WTC11 (cell line): ENCODE data around the gene FLT3.

Source experiments
- ATF6 ChIP-seq: sonication (generic); formaldehyde crosslinking; IDR thresholded peaks from 2 replicates; pipeline ENCODE4 v1.8.1; 2023; ENCODE audit warnings: mild to moderate bottlenecking, missing genetic modification reagents
- CBFB ChIP-seq: sonication (generic); formaldehyde crosslinking; IDR thresholded peaks from 2 replicates; pipeline ENCODE4 v1.8.1; 2022; ENCODE audit warnings: mild to moderate bottlenecking, low read depth, missing genetic modification reagents
- CREB1 ChIP-seq: sonication (generic); formaldehyde crosslinking; IDR thresholded peaks from 2 replicates; pipeline ENCODE4 v1.8.0; 2023; ENCODE audit warnings: mild to moderate bottlenecking, missing genetic modification reagents
- CTCF ChIP-seq: fragments of 200-600 bp; IDR thresholded peaks from 2 replicates; pipeline ENCODE4 v1.8.0; 2022; ENCODE audit warnings: antibody characterized with exemption
- HMGA2 ChIP-seq: fragments of 250-450 bp; sonication (Bioruptor Pico); IDR thresholded peaks from 2 replicates; pipeline ENCODE4 v1.4.0; 2021; ENCODE audit warnings: mild to moderate bottlenecking, moderate library complexity
- HMGXB4 ChIP-seq: sonication (generic); formaldehyde crosslinking; IDR thresholded peaks from 2 replicates; pipeline ENCODE4 v1.8.1; 2023; ENCODE audit warnings: mild to moderate bottlenecking, moderate library complexity, missing genetic modification reagents
- JUN ChIP-seq: sonication (generic); formaldehyde crosslinking; IDR thresholded peaks from 2 replicates; pipeline ENCODE4 v1.8.0; 2023; ENCODE audit warnings: mild to moderate bottlenecking, missing genetic modification reagents
- MYBL2 ChIP-seq: sonication (generic); formaldehyde crosslinking; IDR thresholded peaks from 2 replicates; pipeline ENCODE4 v1.8.1; 2023; ENCODE audit warnings: mild to moderate bottlenecking, moderate library complexity, missing genetic modification reagents
- NFYB ChIP-seq: sonication (generic); formaldehyde crosslinking; conservative IDR thresholded peaks from 2 replicates; pipeline ENCODE4 v1.8.0; 2022; ENCODE audit warnings: low read depth, missing genetic modification reagents
- SP1 ChIP-seq: sonication (generic); formaldehyde crosslinking; conservative IDR thresholded peaks from 2 replicates; pipeline ENCODE4 v1.8.1; 2022; ENCODE audit warnings: missing genetic modification reagents
- ZNF232 ChIP-seq: sonication (generic); formaldehyde crosslinking; IDR thresholded peaks from 2 replicates; pipeline ENCODE4 v1.8.0; 2022; ENCODE audit warnings: mild to moderate bottlenecking, missing genetic modification reagents
- ZNF263 ChIP-seq: sonication (generic); formaldehyde crosslinking; IDR thresholded peaks from 2 replicates; pipeline ENCODE4 v1.8.1; 2022; ENCODE audit warnings: low read depth, mild to moderate bottlenecking, moderate library complexity, missing genetic modification reagents
- ZNF423 ChIP-seq: fragments of 250-450 bp; sonication (Bioruptor Pico); IDR thresholded peaks from 2 replicates; pipeline ENCODE4 v2.1.2; 2022; ENCODE audit warnings: mild to moderate bottlenecking, moderate library complexity

- TF ChIP-seq HMGA2 (CRISPR knock-in tag) (no peak), ZNF423 (CRISPR knock-in tag) (no peak), CTCF (no peak), SP1 (CRISPR knock-in tag) (no peak), ATF6 (CRISPR knock-in tag) (no peak), HMGXB4 (CRISPR knock-in tag) (no peak), CBFB (CRISPR knock-in tag) (no peak), ZNF263 (CRISPR knock-in tag) (no peak), CREB1 (no peak), NFYB (CRISPR knock-in tag) (no peak), MYBL2 (CRISPR knock-in tag) (no peak), JUN (no peak), ZNF232 (CRISPR knock-in tag) (no peak)
Observed at GRCh38 chr13:27988520-27988919, 111.9 kb downstream of the FLT3 start, which contains the start of gene URAD.
